NT2/D1 (cell line): Measurements from ENCODE around the gene HOXA10.

ENCODE experiments used
- YY1 ChIP-seq: IDR thresholded peaks from 2 replicates; pipeline ENCODE4 v1.6.1; 2011; ENCODE audit not compliant: insufficient read length, insufficient read depth
- ZNF274 ChIP-seq: IDR thresholded peaks from 2 replicates; pipeline ENCODE4 v1.6.1; 2011; ENCODE audit warnings: mild to moderate bottlenecking, low read depth, low read length

DNA sequence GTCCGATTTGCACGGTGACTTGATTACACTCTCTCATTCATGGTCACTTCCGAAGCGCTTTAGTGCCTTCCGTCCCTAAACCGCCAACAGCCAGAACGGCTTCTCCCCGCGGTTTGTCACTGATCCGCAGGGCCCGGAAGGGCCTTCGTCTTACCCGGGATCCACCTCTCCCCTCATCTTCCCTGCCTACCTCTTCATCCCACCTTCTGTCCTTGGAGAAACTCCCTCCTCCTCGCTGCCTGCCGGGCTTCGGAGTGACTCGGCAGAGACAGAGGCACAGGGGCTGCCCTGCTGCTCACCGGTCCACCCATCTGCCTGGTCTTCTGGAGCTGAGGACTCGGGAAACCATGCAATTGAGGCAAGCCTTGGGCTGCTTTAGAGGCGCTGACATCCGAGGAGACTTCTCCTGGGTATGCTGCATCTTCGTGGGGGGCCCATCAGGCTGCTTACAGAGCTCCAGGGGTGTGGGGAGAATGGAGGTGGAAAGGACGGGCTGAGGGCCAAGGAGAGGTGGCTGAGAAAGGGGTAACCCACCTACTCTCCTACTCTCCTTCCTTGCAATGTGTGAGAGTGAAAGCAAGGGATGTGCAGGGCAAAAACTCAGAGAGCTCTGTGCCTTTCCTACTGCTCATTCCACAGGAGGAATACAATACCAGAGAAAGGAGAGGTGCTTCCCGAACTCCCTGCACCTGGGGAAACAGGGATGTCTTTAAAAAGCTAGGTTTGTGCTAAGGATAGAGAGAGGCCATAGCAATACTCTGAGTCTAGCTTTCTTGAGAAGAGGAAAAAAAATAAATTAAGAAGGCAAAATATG lies 11.9 kb upstream of the HOXA10 start:
- TF ChIP-seq YY1 (no peak), ZNF274 (no peak)
